Retinal pigment epithelial cell (primary cell): Measurements from ENCODE around the gene RPRD1A.
"Not testable (repeated sequence)": the region's sequence is repeated elsewhere in the genome, so short reads cannot be mapped to it uniquely, and the experiment has no call there.

Experiments used
- DNase-seq: peaks from one replicate; pipeline ENCODE4 v3.0.0-alpha.2; 2010; ENCODE audit warnings: low read depth
- H3K4me3 ChIP-seq: 2 replicates; pipeline ENCODE4 v1.5.1; 2011; ENCODE audit warnings: mild to moderate bottlenecking, low read length, control low read depth, moderate library complexity
- TF ChIP-seq, protein P1 (sequence below): conservative IDR thresholded peaks from 2 replicates; pipeline ENCODE4 v1.5.1; 2011; ENCODE audit warnings: low read depth, low read length, control low read depth, inconsistent platforms

RPRD1A gene

DNA sequence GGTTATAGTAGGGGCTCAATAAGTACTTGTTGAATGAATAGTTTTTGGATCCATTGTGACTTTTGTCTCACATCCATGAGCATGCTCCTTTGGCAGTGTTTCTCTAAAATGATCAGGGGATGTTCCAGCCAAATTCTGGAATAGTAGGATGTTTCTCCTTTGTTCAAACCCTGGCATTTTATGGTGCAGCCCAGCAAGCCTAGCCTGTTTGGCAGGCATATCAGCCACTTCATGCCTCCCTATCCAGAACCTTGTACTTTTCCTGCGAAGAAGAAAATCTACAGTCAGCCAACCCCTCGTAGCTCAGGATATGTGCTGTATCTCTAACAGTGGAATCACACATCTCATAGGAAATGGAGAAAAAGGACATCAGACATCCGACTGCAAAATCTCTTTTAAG, 27.1 kb upstream of the RPRD1A start:
- DNase-seq = no peak
- H3K4me3 ChIP-seq = no peak overlapping the region
- TF ChIP-seq, protein P1, sequence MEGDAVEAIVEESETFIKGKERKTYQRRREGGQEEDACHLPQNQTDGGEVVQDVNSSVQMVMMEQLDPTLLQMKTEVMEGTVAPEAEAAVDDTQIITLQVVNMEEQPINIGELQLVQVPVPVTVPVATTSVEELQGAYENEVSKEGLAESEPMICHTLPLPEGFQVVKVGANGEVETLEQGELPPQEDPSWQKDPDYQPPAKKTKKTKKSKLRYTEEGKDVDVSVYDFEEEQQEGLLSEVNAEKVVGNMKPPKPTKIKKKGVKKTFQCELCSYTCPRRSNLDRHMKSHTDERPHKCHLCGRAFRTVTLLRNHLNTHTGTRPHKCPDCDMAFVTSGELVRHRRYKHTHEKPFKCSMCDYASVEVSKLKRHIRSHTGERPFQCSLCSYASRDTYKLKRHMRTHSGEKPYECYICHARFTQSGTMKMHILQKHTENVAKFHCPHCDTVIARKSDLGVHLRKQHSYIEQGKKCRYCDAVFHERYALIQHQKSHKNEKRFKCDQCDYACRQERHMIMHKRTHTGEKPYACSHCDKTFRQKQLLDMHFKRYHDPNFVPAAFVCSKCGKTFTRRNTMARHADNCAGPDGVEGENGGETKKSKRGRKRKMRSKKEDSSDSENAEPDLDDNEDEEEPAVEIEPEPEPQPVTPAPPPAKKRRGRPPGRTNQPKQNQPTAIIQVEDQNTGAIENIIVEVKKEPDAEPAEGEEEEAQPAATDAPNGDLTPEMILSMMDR = no peak

DNA sequence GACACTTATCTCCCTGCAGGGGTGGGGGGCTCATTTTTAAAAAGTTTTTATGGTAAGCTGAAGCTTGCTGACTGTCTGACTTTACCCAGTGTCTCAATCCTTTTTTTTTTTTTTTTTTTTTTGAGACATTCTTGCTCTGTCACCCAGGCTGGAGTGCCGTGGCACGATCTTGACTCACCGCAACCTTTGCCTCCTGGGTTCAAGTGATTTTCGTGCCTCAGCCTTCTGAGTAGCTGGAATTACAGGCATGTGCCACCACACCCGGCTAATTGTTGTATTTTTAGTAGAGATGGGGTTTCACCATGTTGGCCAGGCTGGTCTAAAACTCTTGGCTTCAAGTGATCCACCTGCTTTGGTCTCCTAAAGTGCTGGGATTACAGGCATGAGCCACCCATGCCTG, 24.8 kb upstream of the RPRD1A start:
- DNase-seq, H3K4me3 ChIP-seq: not testable (repeated sequence)

DNA sequence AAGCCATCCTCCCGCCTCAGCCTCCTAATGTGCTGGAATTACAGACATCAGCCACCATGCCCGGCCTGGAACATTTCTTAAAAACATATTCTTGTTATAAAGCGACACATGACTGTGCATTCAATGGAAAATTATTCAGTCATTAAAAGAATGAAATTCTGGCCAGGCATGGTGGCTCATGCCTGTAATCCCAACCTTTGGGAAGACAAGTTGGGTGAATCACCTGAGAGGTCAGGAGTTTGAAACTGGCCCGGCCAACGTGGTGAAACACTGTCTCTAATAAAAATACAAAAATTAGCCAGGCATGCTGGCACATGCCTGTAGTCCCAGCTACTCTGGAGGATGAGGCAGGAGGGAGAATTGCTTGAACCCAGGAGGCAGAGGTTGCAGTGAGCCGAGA, 21.6 kb upstream of the RPRD1A start:
- no peak for DNase-seq
- TF ChIP-seq, protein P1 = no peak
- no peak overlapping the region for H3K4me3 ChIP-seq

DNA sequence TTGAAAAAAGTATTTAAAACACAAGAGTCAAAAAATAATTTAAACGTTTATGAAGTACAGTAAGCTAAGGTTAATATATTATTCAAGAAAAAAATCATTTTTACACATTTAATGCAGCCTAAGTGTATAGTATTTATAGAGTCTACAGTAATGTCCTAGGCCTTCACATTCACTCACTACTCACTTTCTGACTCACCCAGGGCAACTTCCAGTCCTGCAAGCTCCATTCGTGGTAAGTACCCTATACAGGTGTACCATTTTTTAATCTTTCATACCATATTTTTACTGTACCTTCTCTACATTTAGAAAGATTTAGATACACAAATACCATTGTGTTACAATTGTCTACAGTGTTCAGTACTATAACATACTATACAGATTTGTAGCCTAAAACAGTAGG, 20.9 kb upstream of the RPRD1A start:
- no peak for DNase-seq
- no peak overlapping the region for H3K4me3 ChIP-seq
- TF ChIP-seq, protein P1 = no peak

DNA sequence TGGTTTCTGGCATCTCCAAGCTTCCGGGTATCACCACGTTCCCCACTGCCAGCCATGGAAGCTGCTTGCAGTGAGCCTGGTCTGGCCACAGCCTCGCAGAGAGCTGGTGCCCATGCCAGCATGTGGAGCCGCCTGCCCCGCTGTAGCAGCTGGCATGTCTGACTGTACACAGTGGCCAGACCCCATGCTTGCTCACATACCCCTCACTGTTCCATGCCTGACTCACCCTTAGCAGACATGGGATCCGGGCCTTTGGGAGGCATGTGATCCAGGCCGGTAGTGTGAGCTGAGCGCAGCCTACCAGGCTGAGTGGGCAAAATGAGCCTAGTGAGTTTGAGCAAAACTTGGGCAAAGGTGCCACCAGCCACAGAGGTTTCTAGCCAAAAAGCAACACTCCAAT, 18.8 kb upstream of the RPRD1A start:
- no peak for DNase-seq

DNA sequence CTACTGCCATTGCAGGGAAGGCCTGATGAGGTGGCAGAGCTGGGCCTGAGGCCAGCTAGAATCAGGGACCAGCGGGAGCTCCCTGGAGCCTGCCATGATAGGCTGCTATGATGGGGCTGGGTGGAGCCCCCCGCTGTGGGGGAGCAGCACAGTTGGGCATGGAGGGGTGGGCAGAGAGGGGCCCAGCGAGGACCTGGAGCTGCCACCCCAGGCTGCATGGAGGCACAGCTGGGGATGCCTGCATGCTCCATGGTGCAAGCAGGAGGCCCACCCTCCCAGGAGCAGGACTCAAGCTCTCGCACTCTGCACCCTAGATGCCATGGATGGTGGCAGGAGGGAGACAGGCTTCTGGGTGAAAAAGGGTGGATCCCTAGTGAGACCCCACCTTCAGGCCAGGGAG, 17.8 kb upstream of the RPRD1A start:
- no peak overlapping the region for H3K4me3 ChIP-seq
- TF ChIP-seq, protein P1 = no peak
- DNase-seq = no peak

More for the DNA sequence above, 18.8 kb upstream of the RPRD1A start:
- TF ChIP-seq, protein P1 = no peak
- no peak overlapping the region for H3K4me3 ChIP-seq

DNA sequence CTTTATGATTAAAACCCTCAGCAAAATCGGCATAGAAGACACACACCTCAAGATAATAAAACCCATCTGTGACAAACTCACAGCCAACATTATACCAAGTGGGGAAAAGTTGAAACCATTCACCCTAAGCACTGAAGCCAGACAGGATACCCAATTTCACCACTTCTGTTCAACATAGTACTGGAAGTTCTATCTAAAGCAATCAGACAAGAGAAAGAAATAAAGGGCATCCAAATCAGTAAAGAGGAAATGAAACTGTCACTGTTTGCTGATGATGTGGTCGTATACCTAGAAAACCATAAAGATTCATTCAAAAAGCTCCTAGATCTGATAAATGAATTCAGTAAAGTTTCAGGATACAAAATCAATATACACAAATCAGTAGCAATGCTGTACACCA, 16.4 kb upstream of the RPRD1A start:
- DNase-seq = no peak
- H3K4me3 ChIP-seq = no peak overlapping the region
- TF ChIP-seq, protein P1 = no peak

DNA sequence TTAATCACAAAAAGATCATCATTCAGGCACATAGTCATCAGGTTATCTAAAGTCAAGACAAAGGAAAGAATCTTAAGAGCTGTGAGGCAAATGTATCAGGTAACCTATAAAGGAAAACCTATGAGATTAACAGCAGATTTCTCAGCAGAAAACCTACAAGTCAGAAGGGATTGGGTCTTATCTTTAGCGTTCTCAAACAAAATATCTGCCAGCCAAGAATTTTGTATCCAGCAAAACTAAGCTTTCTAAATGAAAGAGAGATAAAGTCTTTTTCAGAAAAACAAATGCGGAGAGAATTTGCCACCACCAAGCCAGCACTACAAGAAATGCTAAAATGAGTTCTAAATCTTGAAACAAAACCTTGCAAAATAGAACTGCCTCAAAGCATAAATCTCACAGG, 13.8 kb upstream of the RPRD1A start:
- DNase-seq = not testable (repeated sequence)

More for the DNA sequence above, 13.8 kb upstream of the RPRD1A start:
- H3K4me3 ChIP-seq = not testable (repeated sequence)
